ENCODE measurements around the gene LPO. TPM values are rescaled to one million over a fixed set of nuclear protein-coding genes. Genes with fewer than 3 reads are reported as not detected.
A peak's percentile ranks its signal among the peaks of the same experiment; 100 is the strongest.

Gene LPO
- total RNA-seq, 1 donor from 2014 or later: not detected

DNA sequence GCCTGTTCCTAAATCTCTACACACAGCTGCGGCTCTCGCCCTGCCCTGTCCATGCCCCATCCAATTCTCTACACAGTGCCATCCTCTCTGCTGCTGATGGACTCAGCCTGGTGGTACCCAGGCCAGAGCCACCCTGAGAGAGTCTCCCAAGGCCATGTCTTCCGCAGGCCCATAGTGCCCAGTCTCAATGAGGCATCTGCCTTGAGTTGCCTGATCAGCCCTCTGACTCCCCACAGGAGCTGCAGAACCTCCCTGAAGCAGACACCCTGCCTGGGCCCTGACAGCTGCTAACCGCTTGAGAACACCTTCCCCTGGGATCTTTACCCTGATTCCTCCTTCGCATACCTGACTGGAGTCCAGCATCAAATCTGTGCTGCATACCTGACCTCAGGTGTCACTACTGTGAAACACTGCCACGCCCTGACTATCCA lies 76.9 kb downstream of the LPO start:
- DNase-seq: peak; percentile 9
- Mint-ChIP-seq H3K4me3 (ENCODE audit: unreplicated experiment) (no peak overlapping the region), H3K4me1 (ENCODE audit: low read depth, unreplicated experiment) (peaks cover 8% of the 10 kb centered on the region), H3K27me3 (ENCODE audit: unreplicated experiment) (peaks cover 4% of the 10 kb centered on the region), H3K9me3 (ENCODE audit: unreplicated experiment) (no peaks in the 10 kb centered on the region), H3K36me3 (ENCODE audit: unreplicated experiment) (no peaks in the 10 kb centered on the region), H3K27ac (ENCODE audit: unreplicated experiment) (no peak overlapping the region)
- no peak for TF ChIP-seq CTCF (IDR thresholded peaks at IDR 0.05; ENCODE audit: partially characterized antibody, unreplicated experiment)

GRCh38 chr17:58315750-58316149 lies 77.4 kb downstream of the LPO start:
- no peaks in the 10 kb centered on the region for H3K36me3 Mint-ChIP-seq (ENCODE audit: unreplicated experiment)
- H3K27ac Mint-ChIP-seq (ENCODE audit: unreplicated experiment): no peak overlapping the region
- H3K4me1 Mint-ChIP-seq (ENCODE audit: low read depth, unreplicated experiment): peaks cover 8% of the 10 kb centered on the region
- peaks cover under 1% of the 10 kb centered on the region for H3K9me3 Mint-ChIP-seq (ENCODE audit: unreplicated experiment)
- no peak for TF ChIP-seq CTCF (IDR thresholded peaks at IDR 0.05; ENCODE audit: partially characterized antibody, unreplicated experiment)
- peaks cover 4% of the 10 kb centered on the region for H3K27me3 Mint-ChIP-seq (ENCODE audit: unreplicated experiment)
- no peak for DNase-seq
- no peak overlapping the region for H3K4me3 Mint-ChIP-seq (ENCODE audit: unreplicated experiment)

- H3K27ac Mint-ChIP-seq (ENCODE audit: unreplicated experiment): no peak overlapping the region
- TF ChIP-seq CTCF (IDR thresholded peaks at IDR 0.05; ENCODE audit: partially characterized antibody, unreplicated experiment): no peak
- H3K36me3 Mint-ChIP-seq (ENCODE audit: unreplicated experiment): no peaks in the 10 kb centered on the region
- peak; percentile 6 for DNase-seq
- H3K9me3 Mint-ChIP-seq (ENCODE audit: unreplicated experiment): peaks cover 3% of the 10 kb centered on the region
- H3K27me3 Mint-ChIP-seq (ENCODE audit: unreplicated experiment): peaks cover 4% of the 10 kb centered on the region
- H3K4me1 Mint-ChIP-seq (ENCODE audit: low read depth, unreplicated experiment): peaks cover 8% of the 10 kb centered on the region
- no peak overlapping the region for H3K4me3 Mint-ChIP-seq (ENCODE audit: unreplicated experiment)
Observed at GRCh38 chr17:58316260-58316960, 78.0 kb downstream of the LPO start.

DNA sequence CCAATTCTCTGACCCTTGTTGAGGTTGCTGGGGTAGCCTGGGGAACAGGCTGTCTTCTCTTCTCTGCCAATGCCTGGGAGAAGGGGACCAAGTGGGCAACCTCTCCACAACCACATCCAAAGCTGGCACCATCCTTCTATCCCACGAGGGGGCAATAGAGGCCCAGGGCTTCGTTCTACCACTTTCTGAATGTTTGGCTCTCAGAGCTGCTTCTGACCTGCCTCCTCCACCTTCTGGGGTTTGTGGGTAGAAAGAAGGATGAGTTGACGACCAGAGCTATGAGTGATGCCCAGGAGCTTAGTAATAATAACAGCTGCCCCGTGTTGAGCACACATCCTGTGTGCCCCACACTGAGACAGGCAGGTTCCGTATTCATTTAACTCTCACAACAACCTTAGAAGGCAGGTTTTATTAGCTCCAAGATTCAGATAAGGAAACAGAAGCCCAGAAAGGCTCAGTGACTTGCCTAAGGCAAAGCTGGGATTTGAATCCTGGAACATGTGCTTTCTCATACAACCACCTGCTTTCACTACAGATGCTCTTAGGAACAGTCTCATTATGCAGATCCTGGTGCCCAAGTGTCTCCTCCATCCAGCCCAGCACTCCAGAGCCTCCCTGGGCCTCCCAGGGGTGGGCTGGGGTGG lies 79.2 kb downstream of the LPO start:
- peak; percentile 49 for DNase-seq
- peaks cover 8% of the 10 kb centered on the region for H3K36me3 Mint-ChIP-seq (ENCODE audit: unreplicated experiment)
- peak; percentile 36 for TF ChIP-seq CTCF (IDR thresholded peaks at IDR 0.05; ENCODE audit: partially characterized antibody, unreplicated experiment)
- peaks cover 5% of the 10 kb centered on the region for H3K9me3 Mint-ChIP-seq (ENCODE audit: unreplicated experiment)
- H3K27ac Mint-ChIP-seq (ENCODE audit: unreplicated experiment): no peak overlapping the region
- H3K4me3 Mint-ChIP-seq (ENCODE audit: unreplicated experiment): no peak overlapping the region
- H3K27me3 Mint-ChIP-seq (ENCODE audit: unreplicated experiment): peaks cover 4% of the 10 kb centered on the region
- H3K4me1 Mint-ChIP-seq (ENCODE audit: low read depth, unreplicated experiment): peaks cover 8% of the 10 kb centered on the region

- H3K4me1 Mint-ChIP-seq (ENCODE audit: low read depth, unreplicated experiment): peaks cover 6% of the 10 kb centered on the region
- peaks cover 2% of the 10 kb centered on the region for H3K27me3 Mint-ChIP-seq (ENCODE audit: unreplicated experiment)
- no peak overlapping the region for H3K4me3 Mint-ChIP-seq (ENCODE audit: unreplicated experiment)
- peaks cover 5% of the 10 kb centered on the region for H3K9me3 Mint-ChIP-seq (ENCODE audit: unreplicated experiment)
- TF ChIP-seq CTCF (IDR thresholded peaks at IDR 0.05; ENCODE audit: partially characterized antibody, unreplicated experiment): no peak
- peak; percentile 2 for DNase-seq
- peaks cover 8% of the 10 kb centered on the region for H3K36me3 Mint-ChIP-seq (ENCODE audit: unreplicated experiment)
- no peak overlapping the region for H3K27ac Mint-ChIP-seq (ENCODE audit: unreplicated experiment)
Observed at GRCh38 chr17:58318065-58318481, 79.7 kb downstream of the LPO start.
